Activated CD4-positive, alpha-beta T cell treated with anti-CD3 and anti-CD28 coated beads, Interleukin-2, Interleukin-4, amounts not matched to agents 100 ng/mL and 50 ng/mL, durations not matched to agents 16 hours and 8 hours (primary cell): ENCODE results near the gene RPL19.
"Not testable (repeated sequence)": the region's sequence is repeated elsewhere in the genome, so short reads cannot be mapped to it uniquely, and the experiment has no call there.

ENCODE experiments used
- DNase-seq: peaks from one replicate; pipeline ENCODE4 v3.0.0-alpha.2; 2020; ENCODE audit warnings: low spot score

Gene RPL19

GRCh38 chr17:39200070-39200879, at the start of gene RPL19:
TSS of gene RPL19 (plus strand) at chr17:39200283. CDS start at chr17:39200345, 62 bp downstream.
- DNase-seq: peak; percentile 79

GRCh38 chr17:39150795-39151149, 49.3 kb upstream of the RPL19 start:
- DNase-seq: no peak

- DNase-seq: no peak
Measured at GRCh38 chr17:39151150-39151942, 48.7 kb upstream of the RPL19 start, which contains the start of gene PLXDC1. TSS of gene PLXDC1 (minus strand) at chr17:39151637. CDS start at chr17:39151437, 200 bp downstream.

GRCh38 chr17:39151943-39152818, 47.9 kb upstream of the RPL19 start:
- DNase-seq: no peak

- DNase-seq: peak; percentile 91
Measured at GRCh38 chr17:39153599-39154051, 46.5 kb upstream of the RPL19 start.

- no peak for DNase-seq
Measured at GRCh38 chr17:39155654-39156053, 44.4 kb upstream of the RPL19 start.

- no peak for DNase-seq
Measured at GRCh38 chr17:39156491-39156890, 43.6 kb upstream of the RPL19 start.

GRCh38 chr17:39158623-39159022, 41.5 kb upstream of the RPL19 start:
- no peak for DNase-seq

GRCh38 chr17:39161962-39162361, 38.1 kb upstream of the RPL19 start:
- DNase-seq: no peak

- DNase-seq: peak; percentile 76
Measured at GRCh38 chr17:39164675-39165143, 35.4 kb upstream of the RPL19 start.

- DNase-seq: no peak
Measured at GRCh38 chr17:39165178-39165840, 34.8 kb upstream of the RPL19 start.

GRCh38 chr17:39165841-39166349, 34.2 kb upstream of the RPL19 start, which contains the start of gene ARL5C:
TSS of gene ARL5C (minus strand) at chr17:39166161. CDS start at chr17:39165760, 401 bp downstream.
- no peak for DNase-seq

GRCh38 chr17:39166437-39167335, 33.4 kb upstream of the RPL19 start:
- no peak for DNase-seq

- DNase-seq: no peak
Measured at GRCh38 chr17:39167476-39167875, 32.6 kb upstream of the RPL19 start.

- DNase-seq: not testable (repeated sequence)
Measured at GRCh38 chr17:39168503-39168902, 31.6 kb upstream of the RPL19 start.

GRCh38 chr17:39169101-39169500, 31.0 kb upstream of the RPL19 start:
- no peak for DNase-seq

- no peak for DNase-seq
Measured at GRCh38 chr17:39169518-39169917, 30.6 kb upstream of the RPL19 start.

GRCh38 chr17:39170109-39170508, 30.0 kb upstream of the RPL19 start:
- no peak for DNase-seq

- no peak for DNase-seq
Measured at GRCh38 chr17:39170558-39170957, 29.5 kb upstream of the RPL19 start.

GRCh38 chr17:39171933-39172332, 28.1 kb upstream of the RPL19 start:
- DNase-seq: no peak
